NCI-H345 (cell line): ENCODE measurements around the gene CAB39L.

Experiments used
- DNase-seq: peaks from one replicate; lab custom pipeline; 2025; lab: John Stamatoyannopoulos, UW

Gene CAB39L

DNA sequence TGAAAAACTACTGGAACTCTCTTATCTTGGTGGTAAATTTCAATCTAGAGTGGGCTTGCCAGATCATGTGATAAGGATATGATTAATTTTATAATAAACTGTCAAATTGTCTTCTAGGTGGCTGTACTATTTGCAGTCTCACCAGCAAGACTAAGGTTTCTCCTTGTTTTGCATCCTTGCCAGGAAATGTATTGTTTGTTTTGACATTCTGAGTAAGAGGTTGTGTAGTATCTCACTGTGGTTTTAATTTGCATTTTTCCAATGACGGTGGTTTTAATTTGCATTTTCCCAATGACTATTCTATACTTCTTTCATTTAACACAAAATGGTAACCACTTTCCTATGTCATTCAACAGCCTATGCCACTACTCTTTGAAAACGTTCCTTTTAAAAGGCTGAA is 2.0 kb downstream of the CAB39L start:
- no peak for DNase-seq

DNA sequence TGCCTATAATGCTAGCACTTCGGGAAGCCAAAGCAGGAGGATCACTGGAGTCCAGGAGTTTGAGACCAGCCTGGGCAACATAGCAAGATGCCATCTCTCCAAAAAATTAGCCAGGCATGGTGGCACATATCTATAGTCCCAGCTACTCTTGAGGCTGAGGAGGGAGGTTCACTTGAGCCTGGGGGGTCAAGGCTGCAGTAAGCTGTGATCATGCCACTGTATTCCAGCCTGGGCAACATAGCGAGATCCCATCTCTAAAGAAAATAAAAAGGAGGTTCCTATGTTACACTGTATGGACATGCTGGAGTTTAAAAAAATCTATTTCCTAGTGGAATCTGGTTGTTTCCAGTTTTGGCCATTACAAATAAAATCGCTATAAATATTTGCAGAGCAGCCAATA is 2.6 kb downstream of the CAB39L start:
- no peak for DNase-seq

- DNase-seq: no peak
Measured at GRCh38 chr13:49439609-49440008, 4.3 kb downstream of the CAB39L start.

DNA sequence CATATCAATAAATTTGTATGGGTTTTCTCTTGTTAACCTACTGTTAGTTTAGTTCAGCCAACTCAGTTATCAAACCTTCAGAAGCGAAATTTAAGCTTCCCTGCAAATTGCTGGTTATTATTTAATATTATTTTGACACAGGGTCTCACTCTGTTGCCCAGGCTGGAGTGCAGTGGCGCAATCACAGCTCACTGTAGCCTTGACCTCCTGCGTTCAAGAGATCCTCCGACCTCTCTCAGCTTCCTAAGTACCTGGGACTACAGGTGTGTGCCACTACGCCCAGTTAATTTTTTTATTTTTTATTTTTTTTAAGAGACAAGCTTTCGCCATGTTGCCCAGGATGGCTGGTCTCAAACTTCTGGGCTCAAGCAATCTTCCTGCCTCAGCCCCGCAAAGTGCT is 6.2 kb downstream of the CAB39L start:
- no peak for DNase-seq

DNA sequence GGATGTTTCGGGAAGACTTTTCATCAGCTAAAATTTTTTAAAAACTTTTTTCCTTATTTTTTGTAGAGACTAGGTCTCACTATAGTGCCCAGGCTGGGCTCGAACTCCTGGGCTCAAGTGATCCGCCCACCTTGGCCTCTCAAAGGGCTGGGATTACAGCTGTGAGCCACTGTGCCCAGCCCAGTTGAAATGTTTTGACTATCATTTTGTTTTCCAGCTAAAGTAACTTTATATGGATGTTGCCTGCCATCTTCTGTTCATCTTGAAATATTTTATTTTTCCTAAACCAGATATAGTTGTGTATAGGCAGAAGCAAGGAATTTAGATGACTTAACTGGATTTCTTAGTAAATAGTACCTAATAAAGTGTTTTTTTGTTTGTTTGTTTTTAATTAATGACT is 7.0 kb downstream of the CAB39L start:
- DNase-seq: no peak

DNA sequence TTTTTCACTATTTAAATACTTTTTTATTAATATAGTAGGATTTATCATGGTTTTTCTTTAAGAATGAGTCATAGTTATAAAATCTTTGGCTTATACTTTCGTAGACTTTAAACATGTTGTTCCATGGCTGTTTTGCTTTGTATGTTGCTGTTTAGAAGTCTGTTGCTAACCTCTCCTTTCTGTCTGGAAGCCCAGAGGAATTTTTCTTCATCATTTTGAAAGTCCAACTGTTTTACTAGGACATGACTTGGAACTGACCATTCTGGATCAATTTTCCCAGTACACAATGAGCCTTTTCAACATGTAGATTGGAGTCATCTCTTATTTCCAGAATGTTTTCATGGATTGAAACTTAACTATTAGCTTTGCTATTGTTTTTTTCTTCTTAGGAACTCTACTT is 7.9 kb downstream of the CAB39L start:
- DNase-seq: no peak

DNA sequence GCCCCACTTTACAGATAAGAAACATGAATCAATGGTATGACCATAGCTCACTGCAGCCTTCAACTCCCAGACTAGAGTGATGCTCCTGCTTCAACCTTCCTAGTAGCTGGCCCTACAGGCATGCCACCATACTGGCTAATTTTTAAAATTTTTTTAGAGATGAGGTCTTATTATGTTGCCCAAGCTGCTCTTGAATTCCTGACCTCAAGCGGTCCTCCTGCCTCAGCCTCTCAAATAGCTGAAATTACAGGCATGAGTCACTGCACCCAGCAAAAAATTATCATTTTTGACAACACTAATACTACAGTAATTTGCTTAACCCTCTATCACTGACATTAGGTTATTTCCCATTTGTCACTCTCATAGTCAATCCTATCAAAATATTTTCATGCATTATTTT is 14.7 kb downstream of the CAB39L start:
- no peak for DNase-seq

GRCh38 chr13:49428041-49428763 is 15.7 kb downstream of the CAB39L start:
- DNase-seq: no peak

DNA sequence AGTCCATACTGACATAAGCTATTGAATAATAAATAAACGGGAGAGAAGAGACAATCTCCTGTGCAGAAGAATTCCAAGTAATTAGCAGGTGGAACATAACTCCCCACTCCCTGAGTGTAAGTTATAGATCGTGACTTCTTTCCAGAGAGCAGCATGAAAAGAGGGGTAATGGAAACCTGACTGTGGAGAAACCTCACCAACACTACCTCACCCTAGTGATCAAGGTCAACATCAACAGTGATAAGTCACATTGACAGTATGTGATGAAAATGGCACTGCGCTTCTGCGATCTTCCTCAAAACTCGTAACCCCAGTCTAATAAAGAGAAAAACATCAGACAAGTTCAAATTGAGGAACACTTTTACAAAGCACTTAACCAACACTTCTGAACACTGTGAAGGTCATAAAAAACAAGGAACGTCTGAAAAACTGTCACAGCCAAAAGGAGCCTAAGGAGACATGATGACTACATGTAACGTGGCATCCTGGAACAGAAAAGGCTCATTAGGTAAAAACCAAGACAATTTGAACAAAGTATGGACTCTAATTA is 19.8 kb downstream of the CAB39L start:
- no peak for DNase-seq

GRCh38 chr13:49421391-49421790 is 22.5 kb downstream of the CAB39L start:
- no peak for DNase-seq

DNA sequence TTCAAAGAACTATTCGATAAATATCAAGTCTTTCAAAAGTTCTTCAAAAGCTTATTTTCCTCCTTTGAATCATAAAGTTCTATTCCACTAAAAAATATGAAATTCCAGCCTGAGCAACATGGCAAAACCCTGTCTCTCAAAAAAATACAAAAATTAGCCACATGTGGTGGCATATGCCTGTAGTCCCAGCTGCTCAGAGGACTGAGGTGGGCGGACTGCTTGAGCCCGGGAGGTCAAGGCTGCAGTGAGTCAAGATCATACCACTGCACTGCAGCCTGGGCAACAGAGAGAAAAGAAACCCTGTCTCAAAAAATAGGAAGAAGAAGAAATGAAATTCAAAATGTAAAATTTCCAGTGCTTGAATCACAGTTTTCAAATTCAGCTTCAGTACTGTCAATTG is 24.6 kb downstream of the CAB39L start:
- DNase-seq: no peak

DNA sequence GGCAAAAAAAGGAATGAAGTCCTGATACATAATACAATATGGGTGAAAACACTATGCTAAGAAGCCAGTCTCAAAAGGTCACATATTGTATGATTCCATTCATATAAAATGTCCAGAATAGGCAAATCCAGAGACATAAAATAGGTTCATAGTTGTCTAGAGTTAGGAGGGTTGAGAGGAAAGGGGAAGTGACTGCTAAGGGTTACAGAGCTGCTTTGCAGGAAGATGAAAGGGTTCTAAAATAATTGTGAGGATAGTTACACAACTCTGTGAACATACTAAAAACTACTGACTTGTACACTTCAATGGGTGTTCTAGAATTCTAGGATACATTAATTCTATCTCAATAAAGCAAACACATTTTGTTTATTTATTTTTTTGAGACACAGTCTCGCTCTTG is 25.7 kb downstream of the CAB39L start:
- no peak for DNase-seq

- no peak for DNase-seq
Measured at GRCh38 chr13:49417161-49417560, 26.7 kb downstream of the CAB39L start.

GRCh38 chr13:49412749-49413148 is 31.1 kb downstream of the CAB39L start:
- DNase-seq: no peak

- no peak for DNase-seq
Measured at GRCh38 chr13:49411353-49411752, 32.5 kb downstream of the CAB39L start.

- no peak for DNase-seq
Measured at GRCh38 chr13:49410477-49410876, 33.4 kb downstream of the CAB39L start.

GRCh38 chr13:49410006-49410405 is 33.9 kb downstream of the CAB39L start:
- no peak for DNase-seq

DNA sequence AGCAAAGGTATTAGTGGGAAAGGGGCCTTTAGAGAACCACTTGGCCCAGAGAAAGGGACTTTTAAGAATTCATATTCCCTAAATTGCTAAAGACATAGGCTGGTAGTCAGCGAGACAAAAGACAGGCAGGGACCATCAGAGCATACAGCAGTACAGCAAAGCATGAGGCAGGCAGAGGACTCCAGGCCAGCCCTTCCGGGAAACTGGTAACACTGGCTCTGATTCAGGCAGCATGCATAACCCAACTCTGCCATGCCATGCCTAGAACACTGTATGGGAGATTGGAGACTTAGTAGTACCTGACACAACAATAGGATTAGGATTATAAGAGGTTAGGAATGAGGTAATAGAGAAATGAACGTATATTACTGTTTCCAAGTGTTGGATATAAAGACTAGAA is 34.9 kb downstream of the CAB39L start:
- no peak for DNase-seq

DNA sequence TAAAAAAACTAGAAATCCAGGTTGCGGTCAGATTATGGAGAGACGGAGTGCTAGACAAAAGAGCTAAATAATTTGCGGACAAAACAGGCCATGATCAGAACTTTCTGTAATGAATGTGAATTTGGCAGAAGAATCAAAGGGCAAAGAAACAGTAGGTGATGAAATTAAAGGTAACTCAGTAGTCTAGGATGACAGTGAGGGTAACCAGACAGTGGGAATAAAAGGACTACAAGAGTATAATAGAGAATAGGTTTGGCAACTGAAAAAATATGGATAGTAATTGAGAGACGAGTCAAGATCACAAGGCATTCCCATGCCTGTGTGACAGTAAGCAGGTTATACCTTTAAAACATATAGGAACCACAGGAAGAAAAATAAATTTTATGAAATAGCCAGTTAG is 35.9 kb downstream of the CAB39L start:
- DNase-seq: no peak

- DNase-seq: no peak
Measured at GRCh38 chr13:49407068-49407467, 36.8 kb downstream of the CAB39L start.

DNA sequence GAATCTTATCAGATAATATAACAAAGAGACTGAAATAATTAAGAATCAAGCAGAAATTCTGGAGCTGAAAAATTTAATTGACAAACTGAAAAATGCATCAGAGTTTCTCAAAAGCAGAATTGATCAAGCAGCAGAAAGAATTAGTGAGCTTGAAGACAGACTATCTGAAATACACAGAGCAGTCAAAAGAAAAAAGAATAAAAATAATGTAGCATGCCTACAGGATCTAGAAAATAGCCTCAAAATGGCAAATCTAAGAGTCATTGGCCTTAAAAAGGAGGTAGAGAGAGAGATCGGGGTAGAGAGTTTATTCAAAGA is 39.2 kb downstream of the CAB39L start:
- no peak for DNase-seq

DNA sequence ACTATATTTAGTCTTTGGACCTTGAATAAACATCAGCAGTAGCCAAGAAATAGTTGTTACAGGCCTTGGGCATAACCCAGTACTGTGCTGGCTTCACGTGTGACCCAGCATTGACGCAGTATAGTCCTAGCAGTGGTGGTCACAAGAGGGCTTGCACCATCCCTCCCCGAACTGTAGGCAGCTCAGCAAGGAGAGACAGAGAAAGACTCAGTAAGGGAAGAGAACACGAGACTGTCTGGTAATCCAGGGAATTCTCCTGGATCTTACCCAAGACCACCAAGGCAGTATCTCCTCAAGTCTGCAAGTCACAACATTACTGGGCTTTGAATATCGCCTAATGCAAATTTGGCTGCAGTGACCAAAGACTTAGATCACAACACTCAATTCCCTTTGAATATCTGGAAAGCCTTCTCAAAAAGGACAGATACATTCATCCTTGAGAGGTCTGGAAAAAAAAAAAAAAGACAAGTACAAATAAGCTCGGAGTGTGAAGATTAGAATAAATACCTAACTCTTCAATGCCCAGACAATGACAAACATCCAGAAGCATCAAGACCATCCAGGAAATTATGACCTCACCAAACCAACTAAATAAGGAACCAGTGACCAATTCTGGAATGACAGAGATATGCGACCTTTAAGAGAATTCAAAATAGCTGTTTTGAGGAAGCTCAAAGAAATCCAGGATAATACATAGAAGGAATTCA is 39.7 kb downstream of the CAB39L start:
- no peak for DNase-seq

- DNase-seq: no peak
Measured at GRCh38 chr13:49400755-49401659, 42.9 kb downstream of the CAB39L start.
